PC-3 (cell line): ENCODE results near the gene ZNF516. TPM values are rescaled to one million over a fixed set of nuclear protein-coding genes. Genes with fewer than 3 reads are reported as not detected.

ENCODE experiments used
- ATAC-seq: fragments of 200-7000 bp; cut with Tn5 transposase; 2 replicates; pipeline ENCODE4 v1.9.1; 2020; ENCODE audit warnings: mild to moderate bottlenecking, moderate library complexity
- BruUV-seq: library from RNA; stranded (reverse); fragments of 400-500 nt; replicated peaks from 2 replicates; lab custom pipeline; 2021; lab: Mats Ljungman, UMichigan
- CTCF ChIA-PET: fragments of 300-600 bp; sonication (Branson Sonifier 250); formaldehyde crosslinking; loops from one replicate; lab custom pipeline; 2022; ENCODE audit warnings: antibody characterized with exemption; lab: Charles Lee
- POLR2A ChIA-PET: fragments of 300-600 bp; sonication (Branson Sonifier 250); formaldehyde crosslinking; loops from one replicate; lab custom pipeline; 2022; ENCODE audit warnings: antibody characterized with exemption; ENCODE audit not compliant: unreplicated experiment; lab: Charles Lee
- DNase-seq: peaks from one replicate; pipeline ENCODE4 v3.0.0-alpha.2; 2015
- H2AFZ ChIP-seq: fragments of 300-600 bp; sonication (generic); 2 replicates; pipeline ENCODE4 v1.6.0; 2016; ENCODE audit warnings: antibody characterized with exemption, low read length
- H3F3A ChIP-seq: fragments of 300-600 bp; sonication (generic); one replicate; pipeline ENCODE4 v1.6.0; 2017; ENCODE audit warnings: antibody characterized with exemption, low read length, control low read depth, mild to moderate bottlenecking; ENCODE audit not compliant: unreplicated experiment
- H3K27ac ChIP-seq: fragments of 300-600 bp; sonication (generic); 2 replicates; pipeline ENCODE4 v1.5.1; 2016; ENCODE audit warnings: mild to moderate bottlenecking, low read length
- H3K27me3 ChIP-seq: fragments of 300-600 bp; sonication (generic); 2 replicates; pipeline ENCODE4 v1.6.1; 2016; ENCODE audit warnings: low read length, mixed read lengths
- H3K36me3 ChIP-seq: fragments of 300-600 bp; sonication (generic); 2 replicates; pipeline ENCODE4 v1.6.1; 2016; ENCODE audit warnings: low read depth, mixed run types, low read length, mixed read lengths
- H3K4me1 ChIP-seq: fragments of 300-600 bp; sonication (generic); 2 replicates; pipeline ENCODE4 v1.5.1; 2016; ENCODE audit warnings: low read length; ENCODE audit not compliant: insufficient read depth
- H3K4me2 ChIP-seq: fragments of 300-600 bp; sonication (generic); 2 replicates; pipeline ENCODE4 v1.6.0; 2016; ENCODE audit warnings: low read length
- H3K4me3 ChIP-seq: fragments of 300-600 bp; sonication (generic); 2 replicates; pipeline ENCODE4 v1.5.1; 2016; ENCODE audit warnings: mild to moderate bottlenecking, low read length, mixed read lengths
- H3K79me2 ChIP-seq: fragments of 300-600 bp; sonication (generic); 2 replicates; pipeline ENCODE4 v1.6.1; 2017; ENCODE audit warnings: low read length, mixed read lengths
- H3K9ac ChIP-seq: fragments of 300-600 bp; sonication (generic); 2 replicates; pipeline ENCODE4 v1.6.0; 2016; ENCODE audit warnings: mild to moderate bottlenecking, low read length
- H3K9me2 ChIP-seq: fragments of 300-600 bp; sonication (generic); replicated peaks from 2 replicates; pipeline ENCODE4 v1.6.1; 2016; ENCODE audit warnings: mixed run types, low read length, mixed read lengths
- H3K9me3 ChIP-seq: fragments of 300-600 bp; sonication (generic); 2 replicates; pipeline ENCODE4 v1.6.1; 2016; ENCODE audit warnings: low read length, mixed read lengths
- H4K20me1 ChIP-seq: fragments of 300-600 bp; sonication (generic); 2 replicates; pipeline ENCODE4 v1.6.1; 2016; ENCODE audit warnings: low read length, mixed read lengths
- EZH2 ChIP-seq: fragments of 300-600 bp; sonication (generic); IDR thresholded peaks from one replicate; pipeline ENCODE4 v1.6.1; 2017; ENCODE audit warnings: antibody characterized with exemption, mild to moderate bottlenecking, low read length; ENCODE audit not compliant: unreplicated experiment
- EZH2phosphoT487 ChIP-seq: fragments of 300-600 bp; sonication (generic); IDR thresholded peaks from 2 replicates; pipeline ENCODE4 v1.6.1; 2018; ENCODE audit warnings: mild to moderate bottlenecking, antibody characterized with exemption, low read length, borderline replicate concordance
- intact Hi-C: fragments of 100-400 bp; cut with micrococcal nuclease; formaldehyde crosslinking; loops from 2 replicates; pipeline ENCODE4 v1.9.0; 2023
- total RNA-seq: library from RNA; depleted of rRNA; stranded (reverse); fragments of >200 nt; gene quantifications from 2 replicates; pipeline ENCODE4 v1.2.3, GENCODE V29; 2014
- TF ChIP-seq, protein P1 (sequence below): fragments of 300-600 bp; sonication (generic); conservative IDR thresholded peaks from 2 replicates; pipeline ENCODE4 v1.5.1; 2017; ENCODE audit warnings: antibody characterized with exemption, low read depth, mild to moderate bottlenecking, low read length

The ZNF516 gene
- total RNA-seq, 1 experiment from 2014 or later, result 4.0 TPM

DNA sequence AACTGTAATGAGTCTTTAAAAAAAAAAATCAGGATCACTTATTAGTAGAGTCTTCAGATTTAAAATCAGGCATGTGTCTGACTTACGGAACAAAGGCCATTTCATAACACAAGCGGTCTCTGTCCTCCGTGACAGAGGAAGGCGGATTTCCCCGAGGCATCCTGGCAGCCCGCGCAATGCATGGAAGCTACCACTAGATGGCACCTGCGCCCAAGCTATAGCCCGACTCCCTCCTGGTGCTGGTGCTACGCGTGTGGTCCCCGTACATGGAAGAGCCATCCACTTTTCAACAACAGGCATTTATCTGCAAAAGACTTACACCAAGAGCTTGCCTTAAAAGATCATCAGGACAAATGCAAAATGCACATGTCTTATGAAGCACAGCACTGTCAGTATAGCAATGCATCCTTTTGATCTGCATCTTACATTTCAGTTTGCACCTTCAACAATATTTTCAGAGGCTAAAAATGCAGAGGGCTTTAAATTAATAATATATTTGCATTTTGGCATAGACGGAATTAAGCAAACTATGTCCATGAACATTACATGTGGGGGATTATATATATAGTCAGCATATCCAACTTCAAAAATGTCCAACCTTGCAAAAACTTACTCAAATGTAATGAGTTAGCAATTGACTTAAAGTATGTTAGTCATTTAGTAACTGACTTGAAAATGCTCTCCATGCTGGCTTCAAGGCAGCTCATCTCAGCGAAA, 96.0 kb downstream of the ZNF516 start:
- H3K27ac ChIP-seq, result no peak overlapping the region
- H3K79me2 ChIP-seq, result no peaks in the 10 kb centered on the region
- DNase-seq (peak; percentile 74), ATAC-seq (peak; percentile 88)
- H3K4me1 ChIP-seq, result no peaks in the 10 kb centered on the region
- H3K9me2 ChIP-seq, result no peaks in the 10 kb centered on the region
- no peak overlapping the region for H3K4me3 ChIP-seq
- POLR2A ChIA-PET, result no interaction called here
- TF ChIP-seq, protein P1, sequence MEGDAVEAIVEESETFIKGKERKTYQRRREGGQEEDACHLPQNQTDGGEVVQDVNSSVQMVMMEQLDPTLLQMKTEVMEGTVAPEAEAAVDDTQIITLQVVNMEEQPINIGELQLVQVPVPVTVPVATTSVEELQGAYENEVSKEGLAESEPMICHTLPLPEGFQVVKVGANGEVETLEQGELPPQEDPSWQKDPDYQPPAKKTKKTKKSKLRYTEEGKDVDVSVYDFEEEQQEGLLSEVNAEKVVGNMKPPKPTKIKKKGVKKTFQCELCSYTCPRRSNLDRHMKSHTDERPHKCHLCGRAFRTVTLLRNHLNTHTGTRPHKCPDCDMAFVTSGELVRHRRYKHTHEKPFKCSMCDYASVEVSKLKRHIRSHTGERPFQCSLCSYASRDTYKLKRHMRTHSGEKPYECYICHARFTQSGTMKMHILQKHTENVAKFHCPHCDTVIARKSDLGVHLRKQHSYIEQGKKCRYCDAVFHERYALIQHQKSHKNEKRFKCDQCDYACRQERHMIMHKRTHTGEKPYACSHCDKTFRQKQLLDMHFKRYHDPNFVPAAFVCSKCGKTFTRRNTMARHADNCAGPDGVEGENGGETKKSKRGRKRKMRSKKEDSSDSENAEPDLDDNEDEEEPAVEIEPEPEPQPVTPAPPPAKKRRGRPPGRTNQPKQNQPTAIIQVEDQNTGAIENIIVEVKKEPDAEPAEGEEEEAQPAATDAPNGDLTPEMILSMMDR, result peak; percentile 96
- TF ChIP-seq EZH2, result no peak
- no peak for TF ChIP-seq EZH2phosphoT487
- intact Hi-C loops, result loop anchor here (1.0 kb wide), 2 partner anchors 287 to 311 kb away; no protein-coding TSS in a partner anchor
- BruUV-seq, result no TSS peak
- no peaks in the 10 kb centered on the region for H4K20me1 ChIP-seq
- CTCF ChIA-PET, result interaction anchor here (0.5 to 0.6 kb wide), 3 partner anchors 366 to 706 kb away, joined by 3 to 7 read pairs (median 5); no protein-coding TSS in a partner anchor
- no peak overlapping the region for H2AFZ ChIP-seq
- H3K9ac ChIP-seq, result no peak overlapping the region
- H3F3A ChIP-seq, result no peaks in the 10 kb centered on the region
- H3K4me2 ChIP-seq, result no peak overlapping the region
- no peaks in the 10 kb centered on the region for H3K9me3 ChIP-seq
- H3K27me3 ChIP-seq, result peaks cover 17% of the 10 kb centered on the region
- H3K36me3 ChIP-seq, result no peaks in the 10 kb centered on the region

DNA sequence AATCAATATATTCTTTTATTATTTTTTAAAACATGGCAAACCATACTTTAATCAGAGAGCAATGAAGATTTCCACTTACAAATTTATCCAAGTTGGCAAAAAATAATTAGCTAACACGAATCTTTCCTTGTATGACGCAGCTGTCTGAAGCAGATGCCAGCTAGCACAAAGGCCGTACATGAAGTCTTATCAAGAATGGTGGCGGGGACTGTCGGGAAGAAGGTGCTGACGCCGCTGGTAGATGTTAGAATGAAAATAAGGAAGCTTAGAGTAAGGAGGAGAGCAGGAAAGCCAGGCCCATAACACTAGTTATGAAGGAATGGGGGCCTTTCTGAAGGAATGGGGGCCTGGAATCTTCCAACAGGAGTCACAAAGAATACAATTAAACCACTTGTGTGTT, 96.7 kb downstream of the ZNF516 start:
- Histone ChIP-seq H3K4me1 (no peaks in the 10 kb centered on the region), H3K27ac (no peak overlapping the region), H3K36me3 (no peaks in the 10 kb centered on the region), H3K4me3 (no peak overlapping the region), H3K27me3 (peaks cover 17% of the 10 kb centered on the region), H3K4me2 (no peak overlapping the region), H3K79me2 (no peaks in the 10 kb centered on the region), H3K9ac (no peak overlapping the region), H3K9me3 (no peaks in the 10 kb centered on the region), H3K9me2 (no peaks in the 10 kb centered on the region), H3F3A (no peaks in the 10 kb centered on the region), H2AFZ (no peak overlapping the region), H4K20me1 (no peaks in the 10 kb centered on the region)
- intact Hi-C loops, result no loop called here
- ChIA-PET CTCF (interaction anchor here (0.6 kb wide), 1 partner anchor 705 kb away, joined by 5 read pairs; no protein-coding TSS in a partner anchor), POLR2A (no interaction called here)
- TF ChIP-seq EZH2phosphoT487 (no peak), EZH2 (no peak)
- no TSS peak for BruUV-seq
- DNase-seq, result no peak
- no peak for ATAC-seq

DNA sequence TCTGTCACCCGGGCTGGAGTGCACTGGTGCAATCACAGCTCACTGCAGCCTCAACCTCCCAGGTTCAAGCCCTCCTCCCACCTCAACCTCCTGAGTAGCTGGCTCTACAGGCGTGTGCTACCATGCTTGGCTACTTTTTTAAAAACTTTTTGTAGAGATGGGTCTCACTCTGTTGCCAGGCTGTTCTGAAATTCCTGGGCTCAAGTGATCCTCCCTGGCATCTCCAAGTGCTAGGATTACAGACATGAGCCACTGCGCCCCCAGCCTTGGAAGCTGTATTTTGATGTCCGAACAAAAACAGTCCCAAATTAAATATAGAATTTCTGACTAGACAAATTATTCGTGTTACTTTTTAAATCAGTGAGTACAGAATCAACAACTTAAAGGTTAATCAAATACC, 97.4 kb downstream of the ZNF516 start:
- no peak overlapping the region for H3K4me2 ChIP-seq
- DNase-seq (no peak), ATAC-seq (no peak)
- intact Hi-C loops, result no loop called here
- no peaks in the 10 kb centered on the region for H3K9me3 ChIP-seq
- BruUV-seq, result no TSS peak
- H3K9ac ChIP-seq, result no peak overlapping the region
- H3K4me1 ChIP-seq, result no peaks in the 10 kb centered on the region
- H3K9me2 ChIP-seq, result no peaks in the 10 kb centered on the region
- H3K27ac ChIP-seq, result no peak overlapping the region
- H3K36me3 ChIP-seq, result no peaks in the 10 kb centered on the region
- peaks cover 17% of the 10 kb centered on the region for H3K27me3 ChIP-seq
- H4K20me1 ChIP-seq, result no peaks in the 10 kb centered on the region
- TF ChIP-seq EZH2phosphoT487 (no peak), EZH2 (no peak)
- TF ChIP-seq, protein P1, result no peak
- H3F3A ChIP-seq, result no peaks in the 10 kb centered on the region
- no peaks in the 10 kb centered on the region for H3K79me2 ChIP-seq
- CTCF ChIA-PET, result interaction anchor here (0.6 kb wide), 1 partner anchor 403 kb away, joined by 6 read pairs; no protein-coding TSS in a partner anchor
- no peak overlapping the region for H2AFZ ChIP-seq
- POLR2A ChIA-PET, result no interaction called here
- H3K4me3 ChIP-seq, result no peak overlapping the region
